ENCODE measurements around the gene MAN1C1.
A peak's percentile ranks its signal among the peaks of the same experiment; 100 is the strongest.
"Not testable (repeated sequence)": the region's sequence is repeated elsewhere in the genome, so short reads cannot be mapped to it uniquely, and the experiment has no call there.

MAN1C1 gene

GRCh38 chr1:25634896-25635295, 18.3 kb downstream of the MAN1C1 start:
- no peak overlapping the region for H3K14ac ChIP-seq (ENCODE audit: low read length)
- H3K27me3 ChIP-seq (ENCODE audit: control insufficient read depth in 3 of 3, insufficient read depth in 3 of 3, low read depth in 1 of 3, low read length in 3 of 3) = no peaks in the 10 kb centered on the region
- peaks cover 0 to 40% of the 10 kb centered on the region in 2 donors for H3K9me3 ChIP-seq (replicated peaks in 1 of 2; ENCODE audit: control insufficient read depth in 2 of 2, insufficient read depth in 1 of 2, low read depth in 1 of 2, low read length in 2 of 2)
- no peaks in the 10 kb centered on the region for H3K79me1 ChIP-seq (ENCODE audit: low read depth, low read length)
- H3K9ac ChIP-seq (ENCODE audit: low read depth, low read length, poor library complexity) = no peak overlapping the region
- H3K4me1 ChIP-seq (ENCODE audit: control insufficient read depth in 2 of 2, insufficient read depth in 1 of 2, low read depth in 1 of 2, low read length in 2 of 2) = no peaks in the 10 kb centered on the region
- no peak overlapping the region for H3K4ac ChIP-seq (ENCODE audit: low read length)
- H2BK120ac ChIP-seq (ENCODE audit: low read depth, low read length) = no peak overlapping the region
- H3K27ac ChIP-seq (replicated peaks; ENCODE audit: low read length) = no peak overlapping the region
- H4K8ac ChIP-seq (ENCODE audit: low read depth, low read length) = no peak overlapping the region
- H3K4me2 ChIP-seq (ENCODE audit: insufficient read depth, low read length, poor library complexity, severe bottlenecking) = no peak overlapping the region
- whole genome bisulfite sequencing, 2 donors (ENCODE audit: extremely low coverage in 2 of 2, insufficient read length in 2 of 2, insufficient replicate concordance in 1 of 2) = no CpG with 5 or more reads among the region's 2 CpGs
- no peak overlapping the region for H2BK5ac ChIP-seq (ENCODE audit: low read length)
- H3K23ac ChIP-seq (ENCODE audit: low read depth, low read length, poor library complexity) = no peak overlapping the region
- no peaks in the 10 kb centered on the region for H3K36me3 ChIP-seq (replicated peaks in 1 of 2; ENCODE audit: control insufficient read depth in 2 of 2, insufficient read depth in 2 of 2, low read length in 2 of 2)
- no peak overlapping the region for H4K91ac ChIP-seq (ENCODE audit: low read depth, low read length, poor library complexity)
- DNase-seq (ENCODE audit: low spot score) = no peak
- H2AK5ac ChIP-seq (ENCODE audit: low read depth, low read length) = no peak overlapping the region
- H2BK12ac ChIP-seq (ENCODE audit: low read length) = no peak overlapping the region
- no peak overlapping the region for H2BK15ac ChIP-seq (ENCODE audit: low read length)
- no peak overlapping the region for H3K4me3 ChIP-seq (ENCODE audit: low read length in 2 of 2)
- H2AFZ ChIP-seq (ENCODE audit: low read length) = no peak overlapping the region
- no peak overlapping the region for H3K18ac ChIP-seq (ENCODE audit: low read length)

GRCh38 chr1:25636141-25636540, 19.6 kb downstream of the MAN1C1 start:
- H2BK12ac ChIP-seq (ENCODE audit: low read length); H2BK5ac ChIP-seq (ENCODE audit: low read length); H3K27ac ChIP-seq (replicated peaks; ENCODE audit: low read length); H3K79me1 ChIP-seq (ENCODE audit: low read depth, low read length); H3K4ac ChIP-seq (ENCODE audit: low read length); H4K8ac ChIP-seq (ENCODE audit: low read depth, low read length); H3K4me1 ChIP-seq (ENCODE audit: control insufficient read depth in 2 of 2, insufficient read depth in 1 of 2, low read depth in 1 of 2, low read length in 2 of 2); H2BK120ac ChIP-seq (ENCODE audit: low read depth, low read length); H2AK5ac ChIP-seq (ENCODE audit: low read depth, low read length); H3K14ac ChIP-seq (ENCODE audit: low read length); H3K36me3 ChIP-seq (replicated peaks in 1 of 2; ENCODE audit: control insufficient read depth in 2 of 2, insufficient read depth in 2 of 2, low read length in 2 of 2); H4K91ac ChIP-seq (ENCODE audit: low read depth, low read length, poor library complexity); H3K4me2 ChIP-seq (ENCODE audit: insufficient read depth, low read length, poor library complexity, severe bottlenecking); H2BK15ac ChIP-seq (ENCODE audit: low read length); H3K4me3 ChIP-seq (ENCODE audit: low read length in 2 of 2); H3K18ac ChIP-seq (ENCODE audit: low read length); H3K27me3 ChIP-seq (ENCODE audit: control insufficient read depth in 3 of 3, insufficient read depth in 3 of 3, low read depth in 1 of 3, low read length in 3 of 3); DNase-seq (ENCODE audit: low spot score); H3K9ac ChIP-seq (ENCODE audit: low read depth, low read length, poor library complexity); H3K23ac ChIP-seq (ENCODE audit: low read depth, low read length, poor library complexity); H2AFZ ChIP-seq (ENCODE audit: low read length): not testable (repeated sequence)
- no CpG with 5 or more reads among the region's 7 CpGs for WGBS, 2 donors (ENCODE audit: extremely low coverage in 2 of 2, insufficient read length in 2 of 2, insufficient replicate concordance in 1 of 2)
- peaks cover 0 to 40% of the 10 kb centered on the region in 2 donors for H3K9me3 ChIP-seq (replicated peaks in 1 of 2; ENCODE audit: control insufficient read depth in 2 of 2, insufficient read depth in 1 of 2, low read depth in 1 of 2, low read length in 2 of 2)

DNA sequence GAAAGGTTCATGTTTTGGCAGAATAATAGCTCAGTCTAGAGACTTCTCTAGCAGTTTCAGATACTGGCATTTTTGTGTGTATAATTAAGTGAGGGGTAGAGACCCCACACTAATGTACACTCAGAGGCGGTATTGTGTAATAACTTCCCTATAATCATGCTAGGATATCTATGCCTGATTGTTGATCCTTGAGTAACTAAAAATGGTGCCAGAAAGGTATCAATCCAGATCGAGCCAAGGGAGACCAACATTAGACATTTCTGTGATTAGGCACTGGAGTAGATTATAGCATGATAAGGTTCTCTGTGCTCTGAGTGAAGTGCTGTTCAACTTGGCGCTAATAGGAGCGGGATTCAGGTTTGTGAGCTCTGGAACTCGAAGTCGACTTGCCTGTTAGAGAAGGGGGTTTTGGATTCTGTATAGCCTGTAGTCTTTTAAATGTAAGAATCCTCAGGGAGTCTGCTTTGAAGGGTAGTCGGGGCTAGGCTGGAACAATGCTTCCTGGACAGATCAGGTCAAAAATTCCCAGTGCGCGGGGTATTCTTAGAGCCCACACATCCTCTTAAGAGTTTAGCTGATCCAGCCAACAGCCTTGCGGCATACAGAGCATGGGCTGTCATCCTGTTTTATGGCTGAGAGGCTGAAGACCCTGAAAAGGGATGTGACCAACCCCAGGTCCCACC, 24.2 kb downstream of the MAN1C1 start:
- Histone ChIP-seq H3K4me2 (ENCODE audit: insufficient read depth, low read length, poor library complexity, severe bottlenecking) (no peak overlapping the region), H3K4me1 (ENCODE audit: control insufficient read depth in 2 of 2, insufficient read depth in 1 of 2, low read depth in 1 of 2, low read length in 2 of 2) (peaks cover 5 to 15% of the 10 kb centered on the region in 2 donors), H2BK12ac (ENCODE audit: low read length) (no peak overlapping the region), H2AFZ (ENCODE audit: low read length) (peak overlapping the region; percentile 17), H4K91ac (ENCODE audit: low read depth, low read length, poor library complexity) (no peak overlapping the region), H3K27me3 (ENCODE audit: control insufficient read depth in 3 of 3, insufficient read depth in 3 of 3, low read depth in 1 of 3, low read length in 3 of 3) (no peaks in the 10 kb centered on the region), H2BK120ac (ENCODE audit: low read depth, low read length) (no peak overlapping the region), H3K23ac (ENCODE audit: low read depth, low read length, poor library complexity) (no peak overlapping the region), H2BK15ac (ENCODE audit: low read length) (no peak overlapping the region), H4K8ac (ENCODE audit: low read depth, low read length) (no peak overlapping the region), H3K4me3 (ENCODE audit: low read length in 2 of 2) (no peak overlapping the region), H3K9ac (ENCODE audit: low read depth, low read length, poor library complexity) (no peak overlapping the region), H3K27ac (replicated peaks; ENCODE audit: low read length) (no peak overlapping the region), H3K18ac (ENCODE audit: low read length) (no peak overlapping the region), H3K4ac (ENCODE audit: low read length) (no peak overlapping the region), H3K9me3 (replicated peaks in 1 of 2; ENCODE audit: control insufficient read depth in 2 of 2, insufficient read depth in 1 of 2, low read depth in 1 of 2, low read length in 2 of 2) (peaks cover 0 to 26% of the 10 kb centered on the region in 2 donors), H3K14ac (ENCODE audit: low read length) (no peak overlapping the region), H3K36me3 (replicated peaks in 1 of 2; ENCODE audit: control insufficient read depth in 2 of 2, insufficient read depth in 2 of 2, low read length in 2 of 2) (peaks cover 0 to 7% of the 10 kb centered on the region in 2 donors), H3K79me1 (ENCODE audit: low read depth, low read length) (no peaks in the 10 kb centered on the region), H2BK5ac (ENCODE audit: low read length) (no peak overlapping the region), H2AK5ac (ENCODE audit: low read depth, low read length) (no peak overlapping the region)
- DNase-seq (ENCODE audit: low spot score) = no peak
- WGBS, 2 donors (ENCODE audit: extremely low coverage in 2 of 2, insufficient read length in 2 of 2, insufficient replicate concordance in 1 of 2) = no CpG with 5 or more reads among the region's 10 CpGs

- Histone ChIP-seq H3K4ac (ENCODE audit: low read length) (no peak overlapping the region), H4K91ac (ENCODE audit: low read depth, low read length, poor library complexity) (no peak overlapping the region), H3K9ac (ENCODE audit: low read depth, low read length, poor library complexity) (no peak overlapping the region), H3K4me3 (ENCODE audit: low read length in 2 of 2) (no peak overlapping the region), H3K14ac (ENCODE audit: low read length) (no peak overlapping the region), H4K8ac (ENCODE audit: low read depth, low read length) (no peak overlapping the region), H2BK12ac (ENCODE audit: low read length) (no peak overlapping the region), H2BK5ac (ENCODE audit: low read length) (no peak overlapping the region), H3K4me2 (ENCODE audit: insufficient read depth, low read length, poor library complexity, severe bottlenecking) (no peak overlapping the region), H2AFZ (ENCODE audit: low read length) (no peak overlapping the region), H2BK15ac (ENCODE audit: low read length) (no peak overlapping the region), H2BK120ac (ENCODE audit: low read depth, low read length) (no peak overlapping the region), H2AK5ac (ENCODE audit: low read depth, low read length) (no peak overlapping the region), H3K18ac (ENCODE audit: low read length) (no peak overlapping the region), H3K27me3 (ENCODE audit: control insufficient read depth in 3 of 3, insufficient read depth in 3 of 3, low read depth in 1 of 3, low read length in 3 of 3) (no peaks in the 10 kb centered on the region), H3K4me1 (ENCODE audit: control insufficient read depth in 2 of 2, insufficient read depth in 1 of 2, low read depth in 1 of 2, low read length in 2 of 2) (peaks cover 5 to 15% of the 10 kb centered on the region in 2 donors), H3K9me3 (replicated peaks in 1 of 2; ENCODE audit: control insufficient read depth in 2 of 2, insufficient read depth in 1 of 2, low read depth in 1 of 2, low read length in 2 of 2) (peaks cover 0 to 21% of the 10 kb centered on the region in 2 donors), H3K79me1 (ENCODE audit: low read depth, low read length) (no peaks in the 10 kb centered on the region), H3K36me3 (replicated peaks in 1 of 2; ENCODE audit: control insufficient read depth in 2 of 2, insufficient read depth in 2 of 2, low read length in 2 of 2) (peaks cover 0 to 7% of the 10 kb centered on the region in 2 donors), H3K27ac (replicated peaks; ENCODE audit: low read length) (no peak overlapping the region), H3K23ac (ENCODE audit: low read depth, low read length, poor library complexity) (no peak overlapping the region)
- no CpG with 5 or more reads among the region's 4 CpGs for WGBS, 2 donors (ENCODE audit: extremely low coverage in 2 of 2, insufficient read length in 2 of 2, insufficient replicate concordance in 1 of 2)
- no peak for DNase-seq (ENCODE audit: low spot score)
Measured at GRCh38 chr1:25641329-25641725, 24.7 kb downstream of the MAN1C1 start.
